Coronary artery (tissue), 2 donors: ENCODE results near the gene SGSH.

Experiments
- DNase-seq: peaks from one replicate; pipeline ENCODE4 v3.0.0-alpha.2; 2017; ENCODE audit warnings: low spot score
- H3K27ac ChIP-seq, 2 donors: fragments of 200-600 bp; sonication (generic); one replicate each; pipeline ENCODE4 v1.5.1; 2016 to 2019
- H3K4me3 ChIP-seq: fragments of 200-600 bp; sonication (generic); 2 replicates; pipeline ENCODE4 v1.5.1; 2016; ENCODE audit warnings: mild to moderate bottlenecking, moderate library complexity
- TF ChIP-seq, protein P1 (sequence below): fragments of 200-600 bp; sonication (generic); IDR thresholded peaks from one replicate; pipeline ENCODE4 v1.5.1; 2019; ENCODE audit warnings: antibody characterized with exemption

The SGSH gene

DNA sequence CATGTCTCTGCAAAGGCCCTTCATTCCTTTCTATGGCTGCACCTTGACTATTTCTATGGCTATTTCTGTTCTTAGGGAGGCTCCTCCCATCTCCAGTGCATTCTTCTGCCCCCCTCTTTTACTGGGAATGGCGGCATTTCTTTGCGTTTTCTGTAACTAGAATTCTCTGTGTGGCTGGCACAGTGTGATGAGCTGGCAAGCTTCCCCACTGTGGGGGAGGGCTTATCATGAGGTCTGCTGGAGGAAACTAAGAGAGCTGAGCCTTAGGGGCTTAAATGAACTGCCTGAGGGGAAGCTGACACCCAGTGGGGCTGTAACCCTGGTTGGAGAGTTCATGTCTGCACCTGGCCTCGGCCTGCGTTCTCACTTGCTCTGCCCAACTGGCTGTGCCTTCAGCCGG, 51.8 kb downstream of the SGSH start:
- Histone ChIP-seq H3K4me3 (no peak overlapping the region), H3K27ac (no peak overlapping the region)
- TF ChIP-seq, protein P1, sequence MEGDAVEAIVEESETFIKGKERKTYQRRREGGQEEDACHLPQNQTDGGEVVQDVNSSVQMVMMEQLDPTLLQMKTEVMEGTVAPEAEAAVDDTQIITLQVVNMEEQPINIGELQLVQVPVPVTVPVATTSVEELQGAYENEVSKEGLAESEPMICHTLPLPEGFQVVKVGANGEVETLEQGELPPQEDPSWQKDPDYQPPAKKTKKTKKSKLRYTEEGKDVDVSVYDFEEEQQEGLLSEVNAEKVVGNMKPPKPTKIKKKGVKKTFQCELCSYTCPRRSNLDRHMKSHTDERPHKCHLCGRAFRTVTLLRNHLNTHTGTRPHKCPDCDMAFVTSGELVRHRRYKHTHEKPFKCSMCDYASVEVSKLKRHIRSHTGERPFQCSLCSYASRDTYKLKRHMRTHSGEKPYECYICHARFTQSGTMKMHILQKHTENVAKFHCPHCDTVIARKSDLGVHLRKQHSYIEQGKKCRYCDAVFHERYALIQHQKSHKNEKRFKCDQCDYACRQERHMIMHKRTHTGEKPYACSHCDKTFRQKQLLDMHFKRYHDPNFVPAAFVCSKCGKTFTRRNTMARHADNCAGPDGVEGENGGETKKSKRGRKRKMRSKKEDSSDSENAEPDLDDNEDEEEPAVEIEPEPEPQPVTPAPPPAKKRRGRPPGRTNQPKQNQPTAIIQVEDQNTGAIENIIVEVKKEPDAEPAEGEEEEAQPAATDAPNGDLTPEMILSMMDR: no peak
- DNase-seq: no peak

DNA sequence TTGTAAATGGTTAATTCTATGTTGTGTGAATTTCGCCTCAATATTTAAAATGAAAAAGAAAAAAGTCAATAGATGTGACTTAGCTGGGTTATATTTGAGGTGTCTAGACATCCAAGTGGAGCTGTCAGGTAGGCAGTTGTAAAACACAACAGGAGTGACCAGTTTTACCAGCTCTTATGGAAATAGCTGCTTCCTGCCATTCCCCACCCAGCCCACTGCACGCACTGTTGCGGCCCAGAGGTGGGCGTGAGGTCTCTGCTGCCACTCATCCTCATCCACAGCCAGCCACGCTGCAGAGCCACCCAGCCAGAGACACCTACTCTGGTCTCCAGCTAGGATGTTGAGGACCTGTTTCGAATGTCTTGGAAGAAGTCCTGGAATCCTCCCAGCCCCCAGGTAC, 53.7 kb downstream of the SGSH start:
- Histone ChIP-seq H3K4me3 (no peak overlapping the region), H3K27ac (no peak overlapping the region)
- TF ChIP-seq, protein P1: no peak
- no peak for DNase-seq

- Histone ChIP-seq H3K4me3 (no peak overlapping the region), H3K27ac (no peak overlapping the region)
- TF ChIP-seq, protein P1: no peak
- DNase-seq: no peak
Observed at GRCh38 chr17:80164185-80164584, 55.9 kb downstream of the SGSH start.

DNA sequence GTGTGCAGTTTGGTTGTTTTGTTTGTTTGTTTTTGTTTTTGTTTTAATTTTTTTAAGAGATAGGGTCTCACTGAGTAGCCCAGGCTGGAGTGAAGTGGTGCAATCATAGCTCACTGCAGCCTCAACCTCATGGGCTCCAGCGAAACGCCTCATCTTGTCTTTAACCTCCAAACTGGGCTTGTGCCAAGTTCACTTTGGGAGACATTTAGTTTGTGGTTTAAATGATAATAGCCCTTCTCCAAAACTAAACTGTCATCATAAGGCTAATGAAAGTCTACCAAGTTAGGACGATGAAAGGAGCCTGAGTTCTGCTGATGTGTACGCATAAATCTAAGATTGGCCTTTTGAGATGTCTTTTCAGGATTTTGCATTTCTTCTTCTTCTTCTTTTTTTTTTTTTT, 56.8 kb downstream of the SGSH start:
- TF ChIP-seq, protein P1: no peak
- Histone ChIP-seq H3K4me3 (no peak overlapping the region), H3K27ac (no peak overlapping the region)
- no peak for DNase-seq

DNA sequence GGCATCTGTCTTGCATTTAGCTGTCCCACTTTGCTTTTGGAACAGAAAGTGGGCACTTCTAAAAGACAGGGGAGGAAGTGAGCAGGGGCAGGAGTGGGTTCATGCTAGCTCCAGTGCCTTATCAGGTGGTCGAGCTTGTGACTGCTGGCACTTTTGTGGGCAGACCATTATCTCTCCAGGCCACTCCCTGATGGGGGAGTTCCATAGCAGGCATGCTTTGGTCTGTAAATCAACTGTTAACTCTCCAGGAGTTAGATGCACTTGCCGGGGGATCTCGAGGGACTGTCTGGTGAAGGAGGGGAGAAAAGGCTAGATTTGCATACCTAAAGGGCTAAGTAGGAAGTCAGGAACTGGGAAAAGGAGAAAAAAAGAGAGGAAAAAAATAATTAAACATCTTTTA, 59.6 kb downstream of the SGSH start:
- no peak overlapping the region for H3K27ac ChIP-seq
- no peak for DNase-seq
- H3K4me3 ChIP-seq: no peak overlapping the region
- TF ChIP-seq, protein P1: no peak
